Stimulated activated CD8-positive, alpha-beta memory T cell treated with anti-CD3 and anti-CD28 coated beads, Interleukin-2, amount 100 ng/mL, for 1 hour (primary cell): ENCODE results near the gene SHISAL2B.
"Not testable (repeated sequence)": the region's sequence is repeated elsewhere in the genome, so short reads cannot be mapped to it uniquely, and the experiment has no call there.

ENCODE experiments used
- DNase-seq, 2 donors: peaks; one replicate each; pipeline ENCODE4 v3.0.0-alpha.2; 2020; ENCODE audit warnings: low read depth in 2 of 2

Gene SHISAL2B

DNA sequence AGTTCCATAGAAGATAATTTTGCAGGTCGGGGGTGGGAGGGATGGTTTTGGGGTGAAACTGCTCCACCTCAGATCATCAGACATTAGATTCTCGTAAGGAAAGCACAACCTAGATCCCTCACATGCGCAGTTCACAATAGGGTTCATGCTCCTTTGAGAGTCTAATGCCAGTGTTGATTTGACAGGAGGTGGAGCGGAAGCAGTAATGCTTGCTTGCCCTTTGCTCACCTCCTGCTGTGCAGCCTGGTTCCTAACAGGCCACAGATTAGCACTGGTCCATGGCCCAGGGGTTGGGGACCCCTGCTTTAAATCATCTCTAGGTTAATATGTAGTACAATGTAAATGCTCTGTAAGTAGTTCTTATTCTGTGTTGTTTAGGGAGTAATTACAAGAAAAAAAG lies 10.5 kb downstream of the SHISAL2B start:
- no peak for DNase-seq

DNA sequence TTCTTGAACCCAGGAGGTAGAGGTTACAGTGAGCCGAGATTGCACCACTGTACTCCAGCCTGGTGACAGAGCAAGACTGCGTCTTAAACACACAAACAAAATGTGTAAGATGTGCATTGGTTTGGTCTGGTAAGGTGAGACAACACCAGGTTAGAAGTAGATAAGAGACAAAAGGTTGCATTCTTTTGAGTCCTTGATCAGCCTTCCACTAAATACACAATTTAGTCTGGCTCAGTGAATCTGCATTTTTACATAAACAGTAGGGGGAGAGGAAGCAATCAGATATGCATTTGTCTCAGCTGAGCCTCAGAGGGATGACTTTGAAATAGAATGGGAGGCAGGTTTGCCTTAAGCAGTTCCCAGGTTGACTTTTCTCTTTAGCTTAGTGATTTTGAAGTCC lies 15.8 kb downstream of the SHISAL2B start:
- not testable (repeated sequence) for DNase-seq

DNA sequence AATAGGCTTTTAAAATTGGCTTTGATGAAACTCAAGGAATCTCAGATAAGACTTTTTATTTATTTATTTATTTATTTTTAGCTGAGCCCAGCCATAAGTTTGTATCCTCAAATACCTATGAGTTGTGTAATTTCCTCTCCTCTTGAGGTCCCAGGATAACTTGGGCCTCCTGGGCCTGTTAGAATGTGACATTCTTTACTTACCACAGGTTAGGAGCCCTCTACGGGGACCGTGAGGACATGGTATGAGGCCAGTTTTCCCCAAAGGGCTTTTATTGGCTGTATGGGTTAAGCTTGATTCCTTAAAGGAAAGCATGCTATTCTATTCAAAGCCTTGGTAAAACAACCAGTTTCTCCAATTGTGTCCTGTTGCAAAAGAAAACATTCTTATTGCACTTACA lies 16.9 kb downstream of the SHISAL2B start:
- no peak for DNase-seq

DNA sequence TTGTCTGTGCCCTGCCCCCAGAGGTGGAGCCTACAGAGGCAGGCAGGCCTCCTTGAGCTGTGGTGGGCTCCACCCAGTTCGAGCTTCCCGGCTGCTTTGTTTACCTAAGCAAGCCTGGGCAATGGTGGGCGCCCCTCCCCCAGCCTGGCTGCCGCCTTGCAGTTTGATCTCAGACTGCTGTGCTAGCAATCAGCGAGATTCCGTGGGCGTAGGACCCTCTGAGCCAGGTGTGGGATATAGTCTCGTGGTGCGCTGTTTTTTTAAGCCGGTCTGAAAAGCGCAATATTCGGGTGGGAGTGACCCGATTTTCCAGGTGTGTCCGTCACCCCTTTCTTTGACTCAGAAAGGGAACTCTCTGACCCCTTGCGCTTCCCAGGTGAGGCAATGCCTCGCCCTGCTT lies 24.2 kb downstream of the SHISAL2B start:
- DNase-seq = not testable (repeated sequence)

DNA sequence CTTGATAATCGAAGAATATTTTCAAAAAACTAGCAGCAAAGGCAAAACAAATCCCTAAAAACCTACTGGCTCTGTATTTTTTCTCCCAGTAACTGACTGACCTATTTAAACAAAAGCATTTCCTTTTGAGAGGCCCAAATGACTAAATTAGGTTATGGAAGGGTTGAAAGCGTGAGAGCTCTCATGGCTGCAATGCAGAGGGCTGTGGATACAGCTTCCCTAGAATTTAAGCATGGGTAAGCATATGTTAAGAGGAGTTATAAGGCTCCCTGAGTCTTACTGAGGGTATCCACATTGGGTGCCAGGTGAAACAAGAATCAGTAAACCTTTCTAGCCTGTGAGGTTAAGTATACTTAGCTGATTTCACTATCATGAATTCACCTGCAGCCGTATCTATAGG lies 32.3 kb downstream of the SHISAL2B start:
- DNase-seq = no peak

DNA sequence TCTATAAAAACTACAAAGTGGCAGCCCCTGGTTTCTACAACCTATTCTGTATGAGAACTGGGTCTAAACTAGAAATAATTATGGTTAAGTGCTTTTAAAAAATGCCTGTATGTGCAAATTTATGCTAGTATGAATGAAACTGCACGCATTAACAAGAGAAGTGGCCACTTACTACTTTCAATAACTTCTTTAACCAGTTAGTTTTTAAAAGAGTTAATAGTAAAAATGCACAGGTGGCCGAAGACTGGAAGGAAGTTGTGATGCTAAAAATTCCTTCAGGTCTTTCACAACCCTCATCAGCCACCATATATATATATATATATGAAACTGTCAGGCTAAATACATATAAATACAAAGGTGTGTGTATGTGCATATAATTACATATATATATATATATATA lies 36.8 kb downstream of the SHISAL2B start:
- no peak for DNase-seq

DNA sequence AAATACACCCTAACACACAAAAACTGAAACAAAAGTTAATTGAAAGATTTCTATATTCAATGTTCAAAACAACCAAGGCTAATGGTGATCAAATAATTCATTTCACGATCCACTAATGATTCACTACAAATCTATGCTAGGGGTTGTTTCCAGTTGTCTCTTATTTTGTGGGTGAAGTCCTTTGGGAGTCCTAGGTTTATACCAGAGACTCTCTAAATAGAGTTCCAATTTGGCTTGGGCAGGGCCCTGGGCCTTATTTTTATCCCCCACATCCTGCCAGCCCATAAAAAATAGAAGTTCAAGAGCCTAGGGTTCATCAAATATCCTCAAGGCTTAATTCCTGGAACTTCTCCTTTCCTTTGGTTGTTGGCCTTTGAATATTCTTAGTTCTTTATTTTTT lies 52.1 kb downstream of the SHISAL2B start:
- DNase-seq = no peak

DNA sequence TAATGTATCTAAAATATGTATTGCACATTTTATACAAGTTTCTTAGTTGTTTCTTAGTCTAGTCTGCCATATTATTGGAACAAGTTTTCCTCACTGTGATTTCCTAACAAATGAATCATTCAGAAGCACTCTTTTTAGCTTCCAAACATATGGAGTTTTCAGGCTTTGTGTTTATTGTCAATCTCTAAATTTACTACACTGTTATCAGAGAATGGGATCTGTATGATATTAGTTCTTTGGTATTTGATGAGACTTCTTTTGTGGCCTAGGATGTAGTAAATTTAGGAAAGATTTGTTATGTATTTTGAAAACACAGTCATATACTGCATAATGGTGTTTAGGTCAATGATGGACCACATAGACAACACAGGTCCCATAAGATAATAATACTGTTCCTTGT lies 52.5 kb downstream of the SHISAL2B start:
- DNase-seq = no peak

DNA sequence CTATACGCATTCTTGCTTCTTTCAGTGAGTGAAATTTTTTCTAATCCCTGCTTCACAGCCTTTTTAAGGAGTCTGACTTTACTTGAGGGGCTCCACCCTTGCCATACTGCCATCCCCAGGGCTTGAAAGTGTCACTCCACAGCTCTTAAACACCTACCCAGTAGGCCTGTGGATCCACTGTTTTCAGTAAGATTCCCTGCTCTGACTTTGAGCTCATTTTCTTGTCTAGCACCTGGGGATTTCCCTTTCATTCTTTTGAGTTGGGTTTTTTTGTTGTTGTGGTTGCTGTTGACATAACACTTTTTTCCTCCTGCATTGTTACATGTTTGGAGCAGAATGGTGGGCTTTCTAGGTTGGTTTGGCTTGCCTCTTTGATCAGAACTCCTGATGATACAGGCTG lies 54.6 kb downstream of the SHISAL2B start:
- DNase-seq = no peak

DNA sequence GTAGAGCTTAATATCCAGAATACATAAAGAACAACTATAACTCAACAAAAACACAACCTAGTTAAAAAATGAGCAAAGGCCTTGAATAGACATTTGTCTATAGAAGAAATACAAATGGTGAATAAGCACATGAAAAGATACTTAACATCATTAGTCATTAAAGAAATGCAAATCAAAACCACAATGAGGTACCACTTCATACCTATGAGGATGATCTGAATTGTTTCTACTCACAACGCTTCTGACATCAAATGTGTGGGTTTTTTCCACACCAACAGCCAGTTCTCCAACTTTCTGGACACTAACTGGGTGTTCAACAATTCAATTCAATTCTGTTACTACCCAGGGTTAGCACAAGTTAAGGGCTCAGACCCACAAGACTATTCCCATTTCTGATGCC lies 56.1 kb downstream of the SHISAL2B start:
- DNase-seq = no peak

DNA sequence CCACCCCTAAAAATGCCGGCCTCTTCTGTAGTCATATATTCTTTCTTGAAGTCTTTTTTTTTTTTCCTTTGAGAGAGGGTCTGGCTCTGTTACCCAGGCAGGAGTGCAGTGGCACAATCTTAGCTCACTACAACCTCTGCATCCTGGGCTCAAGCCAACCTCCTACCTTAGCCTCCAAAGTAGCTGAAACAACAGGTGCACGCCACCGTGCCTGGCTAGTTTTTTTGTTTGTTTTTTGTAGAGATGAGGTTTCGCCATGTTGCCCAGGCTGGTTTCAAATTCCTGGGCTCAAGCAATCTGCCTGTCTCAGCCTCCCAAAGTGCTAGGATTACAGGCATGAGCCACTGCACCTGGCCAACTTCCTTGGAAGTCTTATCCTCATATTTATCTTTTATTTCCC lies 59.1 kb downstream of the SHISAL2B start:
- no peak for DNase-seq

DNA sequence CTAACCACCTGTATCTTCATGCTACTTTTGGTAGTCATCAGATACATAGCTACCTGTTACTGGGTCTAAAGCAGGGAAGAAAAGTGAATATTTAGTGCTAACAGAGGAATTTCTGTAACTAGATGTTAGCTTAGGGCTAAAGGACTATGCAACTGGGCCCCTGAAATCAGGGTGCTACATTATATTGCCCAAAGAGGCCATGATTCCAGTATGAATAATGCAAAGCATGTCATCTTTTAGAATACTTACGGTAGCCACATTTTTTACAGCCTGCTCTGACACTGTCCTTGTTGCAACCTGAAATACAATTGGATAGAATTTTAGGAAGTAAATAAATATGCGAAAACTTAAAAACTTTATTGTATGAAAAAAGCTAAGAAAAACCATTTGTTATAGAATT lies 63.8 kb downstream of the SHISAL2B start:
- DNase-seq = no peak

DNA sequence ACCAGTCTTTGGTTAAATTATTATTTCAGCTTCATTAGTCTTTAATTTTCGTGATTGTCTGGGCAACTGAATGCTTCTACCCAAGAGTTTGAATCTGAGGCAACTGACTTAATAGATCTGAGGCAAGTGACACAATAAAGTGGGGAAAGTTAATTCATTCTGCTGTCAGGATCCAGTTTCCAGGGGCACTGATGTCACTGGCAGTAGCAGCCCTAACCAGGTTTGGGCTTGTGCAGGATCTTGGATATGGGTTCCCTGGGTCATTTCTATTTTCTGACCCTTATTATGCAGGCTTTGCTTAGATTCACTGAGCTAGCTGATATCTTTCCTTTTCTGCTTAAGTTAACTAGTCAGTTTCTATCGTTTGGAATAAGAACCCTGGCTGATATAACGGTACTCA lies 68.6 kb downstream of the SHISAL2B start:
- no peak for DNase-seq

DNA sequence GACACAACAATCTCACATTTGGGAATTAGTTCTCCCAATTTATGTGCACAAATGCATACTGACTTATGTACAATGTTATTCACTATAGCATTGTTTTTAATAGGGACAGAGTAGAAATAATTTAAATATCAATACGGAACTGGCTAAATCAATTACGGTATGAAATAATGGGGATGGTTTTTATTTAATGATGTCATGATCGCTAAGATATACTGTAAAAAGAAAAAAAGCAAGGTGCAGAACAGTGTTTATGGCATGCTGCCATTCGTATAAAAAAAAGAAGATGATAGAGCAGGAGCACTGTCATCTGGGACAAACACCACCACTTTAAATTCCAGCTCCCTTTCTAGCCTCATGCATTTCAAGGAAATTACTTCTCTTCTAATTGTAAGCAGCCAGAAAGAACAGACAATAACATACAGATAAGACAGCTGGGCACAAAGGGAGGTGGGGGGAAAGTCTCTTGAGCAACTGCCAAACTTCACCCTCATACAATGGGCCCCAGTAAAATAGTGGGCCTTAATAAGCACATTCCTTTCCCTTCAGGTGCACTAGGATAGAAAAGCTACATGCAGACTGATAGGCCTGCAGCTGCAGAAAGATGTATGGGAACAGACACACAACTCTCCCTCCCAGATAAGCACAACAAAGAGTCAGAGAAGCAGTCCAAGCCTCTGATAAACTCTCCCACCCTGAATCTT lies 69.8 kb downstream of the SHISAL2B start:
- no peak for DNase-seq

DNA sequence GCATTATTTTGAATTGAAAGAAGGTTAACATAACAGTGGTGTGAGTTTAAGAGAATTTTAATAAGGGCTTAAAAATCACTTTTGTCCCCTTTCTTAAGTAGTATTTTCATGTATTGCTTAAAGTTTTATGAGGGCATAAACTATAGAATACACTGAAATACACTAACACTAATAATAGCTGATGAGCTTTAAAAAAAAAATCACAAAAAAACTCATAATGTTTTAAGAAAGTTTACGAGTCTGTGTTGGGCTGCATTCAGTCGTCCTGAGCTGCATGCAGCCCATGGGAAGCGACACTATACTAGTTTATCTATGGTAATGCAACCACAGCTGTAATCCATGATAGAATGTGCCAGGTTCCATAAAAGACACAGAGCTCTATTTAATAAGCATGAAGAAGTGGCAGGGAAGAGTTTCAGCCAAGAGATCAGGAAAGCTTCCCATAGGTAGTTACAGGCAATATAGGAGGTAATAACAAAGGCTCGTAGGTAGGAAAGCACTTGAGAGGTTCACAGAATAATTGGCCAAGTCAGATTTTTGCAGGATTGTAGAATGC lies 73.7 kb downstream of the SHISAL2B start:
- DNase-seq = no peak

DNA sequence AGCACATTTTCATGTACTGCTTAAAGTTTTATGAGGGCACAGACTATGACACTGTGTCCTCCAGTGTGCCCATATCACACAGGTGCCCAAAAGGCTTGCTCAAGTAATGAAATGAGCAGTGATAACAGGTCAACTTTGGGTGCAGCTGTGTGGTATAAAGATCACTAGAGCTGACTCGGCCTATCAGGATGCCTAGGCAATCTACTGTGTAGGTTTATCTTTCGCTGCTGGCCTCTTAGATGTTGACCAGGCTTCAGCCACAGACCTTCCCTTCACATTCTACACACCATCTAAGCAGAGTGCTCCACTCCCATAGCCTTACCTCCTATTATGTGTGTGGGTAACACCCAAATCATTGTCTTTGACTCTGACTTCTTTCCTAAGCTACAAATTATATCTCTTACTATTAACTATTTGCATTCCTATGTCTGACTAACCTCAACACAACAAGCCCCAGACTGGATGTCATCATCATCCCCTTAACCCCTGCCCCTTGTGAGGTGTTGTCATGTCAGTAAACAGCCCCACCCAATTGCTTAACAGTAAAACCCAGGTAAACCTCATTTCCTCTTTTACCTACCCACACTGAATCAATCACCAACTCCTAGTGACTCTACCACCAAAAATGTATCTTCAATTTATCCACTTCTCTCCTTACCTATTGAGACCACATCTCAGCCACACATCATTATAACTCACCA lies 75.7 kb downstream of the SHISAL2B start:
- no peak for DNase-seq

DNA sequence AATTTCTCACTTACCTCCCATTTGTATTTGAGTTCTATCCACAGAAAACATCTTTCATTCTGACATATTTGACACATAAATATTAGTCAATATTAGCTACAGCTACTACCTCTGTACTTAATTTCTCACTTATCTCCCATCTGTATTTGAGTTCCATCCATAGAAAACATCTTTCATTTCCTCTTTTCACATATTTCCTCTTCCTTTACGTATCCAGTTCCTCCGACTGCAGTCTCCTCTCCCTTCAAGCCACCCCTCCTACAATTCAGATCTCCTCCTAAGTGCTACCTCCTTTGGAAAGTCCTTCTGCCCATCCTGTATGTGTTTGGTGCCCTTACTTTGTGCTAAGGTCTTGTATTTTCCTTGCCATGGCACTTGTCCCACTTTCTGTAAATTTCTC lies 76.6 kb downstream of the SHISAL2B start:
- DNase-seq = no peak
